ENCODE results near the gene MMEL1.
"Not testable (repeated sequence)": the region's sequence is repeated elsewhere in the genome, so short reads cannot be mapped to it uniquely, and the experiment has no call there.

Gene MMEL1

GRCh38 chr1:2587071-2587859, 45.6 kb downstream of the MMEL1 start:
- ATAC-seq (replicated peaks; ENCODE audit: extremely low read depth, poor library complexity, severe bottlenecking), result no peak
- Mint-ChIP-seq H3K4me3 (peak overlapping the region; percentile 77), H3K27me3 (no peaks in the 10 kb centered on the region), H3K9me3 (no peaks in the 10 kb centered on the region), H3K4me1 (peaks cover 24% of the 10 kb centered on the region), H3K36me3 (ENCODE audit: insufficient read depth) (peaks cover 10% of the 10 kb centered on the region), H3K27ac (ENCODE audit: low read depth) (no peak overlapping the region)
- peak in 1 of 2 donors; percentile 26 for DNase-seq (ENCODE audit: low spot score in 2 of 2)

- Mint-ChIP-seq H3K4me1 (peaks cover 28% of the 10 kb centered on the region), H3K36me3 (ENCODE audit: insufficient read depth) (peaks cover 10% of the 10 kb centered on the region), H3K27me3 (no peaks in the 10 kb centered on the region), H3K27ac (ENCODE audit: low read depth) (peak within 1 kb of the TSS; percentile 95), H3K4me3 (peak within 1 kb of the TSS; percentile 77), H3K9me3 (no peaks in the 10 kb centered on the region)
- ATAC-seq (replicated peaks; ENCODE audit: extremely low read depth, poor library complexity, severe bottlenecking), result peak; percentile 67
- peak; percentile 93 to 96 for DNase-seq (ENCODE audit: low spot score in 2 of 2)
Observed at GRCh38 chr1:2586154-2587070, 46.4 kb downstream of the MMEL1 start, which contains the start of gene PRXL2B. Gene PRXL2B (plus strand): TSS chr1:2586777. CDS start chr1:2586886, 109 bp downstream.

DNA sequence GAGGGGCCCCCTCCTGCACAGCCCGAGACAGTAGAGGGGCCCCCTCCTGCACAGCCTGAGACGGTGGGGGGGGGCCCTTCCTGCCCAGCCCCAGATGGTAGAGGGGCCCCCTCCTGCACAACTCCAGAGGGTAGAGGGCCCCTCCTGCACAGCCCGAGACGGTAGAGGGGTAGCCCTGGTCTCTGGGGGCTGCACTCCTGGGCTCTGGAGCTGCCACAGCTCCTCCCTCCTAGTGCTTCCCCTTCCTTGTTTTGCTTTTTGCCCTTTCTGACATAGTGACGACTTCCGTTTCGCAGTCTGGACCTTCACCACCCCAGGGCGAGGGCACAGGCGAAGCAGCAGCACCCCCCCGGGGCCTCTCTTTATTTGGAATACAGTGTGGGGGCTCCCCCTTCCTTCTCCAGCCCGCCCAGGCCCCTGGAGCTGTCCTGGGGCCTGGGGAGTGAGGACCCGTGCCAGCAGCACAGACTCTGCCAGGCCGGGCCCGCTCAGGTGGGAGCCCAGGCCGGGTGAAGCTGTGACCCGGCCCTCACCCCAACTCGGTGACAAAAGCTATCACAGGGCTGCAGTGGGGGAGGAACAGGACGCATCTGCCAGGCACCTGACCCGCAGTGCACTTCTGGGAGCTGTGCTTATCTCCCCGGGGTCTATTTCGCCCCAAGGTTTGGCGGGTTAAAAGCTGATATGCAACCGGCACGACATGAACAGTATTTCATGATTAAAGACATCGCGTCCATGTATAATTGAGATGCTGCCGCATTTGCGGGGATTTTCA, 47.3 kb downstream of the MMEL1 start:
- DNase-seq (ENCODE audit: low spot score in 2 of 2), result peak; percentile 61 to 73
- H3K4me3 Mint-ChIP-seq, result peak overlapping the region; percentile 77
- H3K9me3 Mint-ChIP-seq, result no peaks in the 10 kb centered on the region
- ATAC-seq (replicated peaks; ENCODE audit: extremely low read depth, poor library complexity, severe bottlenecking), result peak; percentile 66
- H3K4me1 Mint-ChIP-seq, result peaks cover 29% of the 10 kb centered on the region
- peak overlapping the region; percentile 95 for H3K27ac Mint-ChIP-seq (ENCODE audit: low read depth)
- H3K27me3 Mint-ChIP-seq, result no peaks in the 10 kb centered on the region
- H3K36me3 Mint-ChIP-seq (ENCODE audit: insufficient read depth), result peaks cover 11% of the 10 kb centered on the region

DNA sequence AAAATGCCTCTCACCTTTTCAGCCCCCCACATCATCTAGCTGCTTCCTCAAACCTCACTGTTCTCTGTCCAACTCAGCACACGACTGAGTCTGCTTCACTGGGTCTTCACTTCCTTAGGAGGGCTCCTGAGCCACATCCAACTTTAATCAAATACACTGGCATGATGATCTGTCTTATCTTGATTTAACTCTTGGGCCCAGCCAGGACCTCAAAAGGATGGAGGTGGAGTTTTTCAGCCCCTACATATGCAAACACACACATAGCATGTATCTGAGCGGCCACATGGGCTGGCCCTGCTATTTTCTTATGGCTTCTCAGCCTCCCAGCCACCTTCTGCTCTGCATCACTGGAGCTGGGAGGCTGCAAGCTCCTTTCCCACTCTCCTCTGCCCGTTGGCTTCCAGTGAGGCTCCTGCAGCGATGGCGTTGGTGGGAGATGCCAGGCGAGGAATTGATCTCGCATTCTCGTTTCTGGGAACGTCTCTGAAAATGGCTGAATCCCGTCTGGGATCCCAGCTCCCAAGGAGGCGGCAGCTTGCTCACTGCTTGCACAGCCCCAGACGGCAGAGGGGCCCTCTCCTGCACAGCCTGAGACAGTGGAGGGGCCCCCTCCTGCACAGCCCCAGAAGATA, 48.0 kb downstream of the MMEL1 start:
- H3K4me3 Mint-ChIP-seq, result peak overlapping the region; percentile 77
- peaks cover 11% of the 10 kb centered on the region for H3K36me3 Mint-ChIP-seq (ENCODE audit: insufficient read depth)
- no peaks in the 10 kb centered on the region for H3K27me3 Mint-ChIP-seq
- H3K9me3 Mint-ChIP-seq, result no peaks in the 10 kb centered on the region
- H3K27ac Mint-ChIP-seq (ENCODE audit: low read depth), result peak overlapping the region; percentile 95
- no peak for DNase-seq (ENCODE audit: low spot score in 2 of 2)
- ATAC-seq (replicated peaks; ENCODE audit: extremely low read depth, poor library complexity, severe bottlenecking), result no peak
- H3K4me1 Mint-ChIP-seq, result peaks cover 32% of the 10 kb centered on the region

DNA sequence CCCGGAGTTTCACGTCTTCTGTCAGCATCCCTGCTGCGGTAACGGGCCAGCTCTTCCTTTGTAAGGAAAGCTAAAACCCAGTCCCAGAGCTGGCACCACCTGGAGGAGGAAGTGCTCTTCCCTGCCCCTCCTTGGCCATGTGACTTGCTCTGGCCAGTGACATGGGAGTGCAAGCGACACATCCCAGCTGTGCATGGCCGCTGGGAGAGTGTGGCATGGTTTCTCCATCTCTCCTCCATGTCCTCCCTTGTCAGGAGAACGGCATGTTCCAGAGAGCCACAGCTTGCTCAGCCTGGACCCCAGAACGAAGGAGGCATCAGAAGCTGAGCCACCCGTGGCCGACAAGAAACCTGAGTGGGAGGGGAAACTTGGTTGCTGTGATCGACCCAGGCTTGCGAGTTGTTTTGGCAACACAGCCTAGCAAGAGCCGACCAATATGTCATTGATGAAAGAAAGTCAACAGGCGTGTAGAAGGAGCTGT, 48.9 kb downstream of the MMEL1 start:
- Mint-ChIP-seq H3K27me3 (no peaks in the 10 kb centered on the region), H3K36me3 (ENCODE audit: insufficient read depth) (peaks cover 8% of the 10 kb centered on the region), H3K4me3 (peak overlapping the region; percentile 77), H3K27ac (ENCODE audit: low read depth) (peak overlapping the region; percentile 95), H3K4me1 (peaks cover 40% of the 10 kb centered on the region), H3K9me3 (no peaks in the 10 kb centered on the region)
- DNase-seq (ENCODE audit: low spot score in 2 of 2) (no peak), ATAC-seq (replicated peaks; ENCODE audit: extremely low read depth, poor library complexity, severe bottlenecking) (no peak)

- Mint-ChIP-seq H3K4me3 (no peak overlapping the region), H3K4me1 (peaks cover 45% of the 10 kb centered on the region), H3K36me3 (ENCODE audit: insufficient read depth) (peaks cover 8% of the 10 kb centered on the region), H3K27ac (ENCODE audit: low read depth) (peak overlapping the region; percentile 95), H3K9me3 (no peaks in the 10 kb centered on the region), H3K27me3 (no peaks in the 10 kb centered on the region)
- no peak for ATAC-seq (replicated peaks; ENCODE audit: extremely low read depth, poor library complexity, severe bottlenecking)
- DNase-seq (ENCODE audit: low spot score in 2 of 2), result no peak
Observed at GRCh38 chr1:2583331-2583791, 49.5 kb downstream of the MMEL1 start.

DNA sequence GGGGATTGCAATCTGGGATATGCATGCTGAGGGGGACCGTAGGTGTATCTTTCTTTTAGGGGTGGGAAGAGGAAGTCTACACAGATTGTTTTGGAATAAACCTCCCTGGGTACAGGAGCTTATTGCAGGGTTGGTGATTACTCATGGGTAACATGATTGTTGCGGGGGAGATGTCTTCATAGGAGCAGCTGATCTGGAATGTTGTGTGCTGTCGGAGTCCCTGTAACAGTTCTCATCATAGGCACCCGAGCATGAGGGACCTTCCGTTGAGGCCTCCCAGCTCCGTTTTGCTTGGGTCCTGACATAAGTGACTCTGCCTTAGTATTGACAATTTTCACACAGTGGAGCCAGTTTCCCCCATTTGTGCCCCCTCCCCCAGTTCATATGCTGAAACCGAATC, 50.4 kb downstream of the MMEL1 start:
- H3K27me3 Mint-ChIP-seq, result no peaks in the 10 kb centered on the region
- H3K36me3 Mint-ChIP-seq (ENCODE audit: insufficient read depth), result peaks cover 9% of the 10 kb centered on the region
- peak overlapping the region; percentile 60 for H3K27ac Mint-ChIP-seq (ENCODE audit: low read depth)
- H3K4me3 Mint-ChIP-seq, result no peak overlapping the region
- ATAC-seq (replicated peaks; ENCODE audit: extremely low read depth, poor library complexity, severe bottlenecking) (no peak), DNase-seq (ENCODE audit: low spot score in 2 of 2) (no peak)
- peaks cover 48% of the 10 kb centered on the region for H3K4me1 Mint-ChIP-seq
- H3K9me3 Mint-ChIP-seq, result no peaks in the 10 kb centered on the region

DNA sequence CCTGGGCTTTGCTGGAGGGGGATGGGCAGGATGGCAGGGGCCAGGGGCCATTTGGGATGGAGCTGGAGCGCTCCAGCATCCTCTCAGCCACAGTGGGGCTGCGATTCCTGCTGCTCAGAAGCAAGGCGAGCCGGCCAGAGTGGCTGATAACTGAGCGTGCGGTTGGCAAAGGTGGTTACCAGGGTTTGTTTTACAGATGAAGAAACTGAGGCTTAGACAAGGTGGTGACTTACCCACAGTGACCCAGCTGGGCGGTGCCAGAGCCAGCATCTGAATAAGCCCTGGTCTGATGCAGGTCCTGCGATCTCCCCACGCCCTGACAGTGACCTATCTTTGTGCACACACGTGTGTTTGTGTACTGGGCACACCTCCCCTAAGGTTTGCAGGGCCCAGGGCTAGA, 52.1 kb downstream of the MMEL1 start:
- H3K4me1 Mint-ChIP-seq, result peaks cover 41% of the 10 kb centered on the region
- no peak overlapping the region for H3K27ac Mint-ChIP-seq (ENCODE audit: low read depth)
- H3K27me3 Mint-ChIP-seq, result no peaks in the 10 kb centered on the region
- no peak for DNase-seq (ENCODE audit: low spot score in 2 of 2)
- no peak overlapping the region for H3K4me3 Mint-ChIP-seq
- H3K36me3 Mint-ChIP-seq (ENCODE audit: insufficient read depth), result peaks cover 9% of the 10 kb centered on the region
- no peaks in the 10 kb centered on the region for H3K9me3 Mint-ChIP-seq
- ATAC-seq (replicated peaks; ENCODE audit: extremely low read depth, poor library complexity, severe bottlenecking), result no peak

DNA sequence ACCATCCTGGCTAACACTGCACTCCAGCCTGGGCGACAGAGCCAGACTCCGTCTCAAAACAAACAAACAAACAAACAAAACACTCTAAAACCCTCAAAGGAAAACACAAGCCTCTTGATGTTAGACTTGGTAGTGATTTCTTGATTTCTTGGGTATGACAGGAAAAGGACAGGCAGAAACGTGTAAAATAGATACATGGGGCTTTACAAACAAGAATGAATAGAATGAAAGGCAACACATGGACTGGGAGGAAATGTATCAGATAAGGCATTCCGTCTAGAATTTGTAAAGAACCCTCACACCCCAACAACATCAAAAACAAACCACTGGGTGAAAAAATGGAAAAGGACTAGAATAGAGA, 54.1 kb downstream of the MMEL1 start:
- Mint-ChIP-seq H3K9me3 (peaks cover 3% of the 10 kb centered on the region), H3K4me3 (peak overlapping the region; percentile 71), H3K27ac (ENCODE audit: low read depth) (peak overlapping the region; percentile 99), H3K4me1 (peaks cover 32% of the 10 kb centered on the region), H3K36me3 (ENCODE audit: insufficient read depth) (peaks cover 9% of the 10 kb centered on the region), H3K27me3 (no peaks in the 10 kb centered on the region)
- DNase-seq (ENCODE audit: low spot score in 2 of 2), result no peak
- ATAC-seq (replicated peaks; ENCODE audit: extremely low read depth, poor library complexity, severe bottlenecking), result no peak

GRCh38 chr1:2577565-2578075, 55.2 kb downstream of the MMEL1 start:
- Mint-ChIP-seq H3K9me3 (peaks cover 13% of the 10 kb centered on the region), H3K27ac (ENCODE audit: low read depth) (peak overlapping the region; percentile 99), H3K4me1 (peaks cover 34% of the 10 kb centered on the region), H3K4me3 (peak overlapping the region; percentile 71)
- not testable (repeated sequence) for DNase-seq (ENCODE audit: low spot score in 2 of 2); H3K27me3 Mint-ChIP-seq; H3K36me3 Mint-ChIP-seq (ENCODE audit: insufficient read depth)
- ATAC-seq (replicated peaks; ENCODE audit: extremely low read depth, poor library complexity, severe bottlenecking), result peak; percentile 39

DNA sequence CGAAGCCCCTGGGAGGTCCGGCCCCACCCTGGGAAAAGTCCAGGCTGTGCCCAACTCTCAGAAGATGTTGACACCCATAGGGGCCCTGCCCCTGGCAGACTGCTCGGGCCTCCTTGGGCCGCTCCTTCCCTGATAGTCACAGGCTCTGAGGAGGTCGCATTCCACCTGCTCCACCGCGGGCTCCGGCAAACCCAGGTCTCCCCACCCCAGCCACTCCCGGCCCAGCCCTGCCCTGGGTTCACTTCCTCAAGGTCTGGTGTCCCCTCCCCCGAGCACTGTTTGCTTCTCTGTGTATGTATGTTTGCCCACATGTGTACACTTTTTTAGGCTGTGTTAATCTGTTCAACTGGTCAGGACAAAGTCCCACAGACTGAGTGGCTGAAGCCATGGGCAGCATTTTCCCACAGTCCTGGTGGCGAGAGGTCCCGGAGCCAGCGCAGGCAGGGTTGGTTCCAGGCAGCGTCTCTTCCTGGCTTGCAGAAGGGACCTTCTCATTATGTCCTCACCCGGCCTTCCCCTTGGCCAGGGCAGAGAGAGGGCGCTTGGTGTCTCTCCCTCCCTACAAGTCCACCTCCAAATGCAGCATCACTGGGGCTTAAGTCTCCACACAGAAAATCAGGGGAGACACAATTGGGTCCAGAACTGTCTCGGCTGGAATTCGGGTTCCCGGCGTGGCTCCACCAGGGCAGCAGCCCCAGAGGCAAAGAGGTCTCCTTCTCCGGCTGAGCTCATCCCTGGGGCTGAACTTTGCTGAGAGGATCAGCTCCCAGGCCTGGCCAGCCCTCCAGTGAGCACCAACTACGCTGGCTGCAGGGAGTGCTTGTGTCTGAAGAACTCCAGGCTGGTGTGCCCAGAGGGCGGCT, 56.8 kb downstream of the MMEL1 start:
- ATAC-seq (replicated peaks; ENCODE audit: extremely low read depth, poor library complexity, severe bottlenecking) (no peak), DNase-seq (ENCODE audit: low spot score in 2 of 2) (no peak)
- H3K9me3 Mint-ChIP-seq, result peaks cover 13% of the 10 kb centered on the region
- H3K27ac Mint-ChIP-seq (ENCODE audit: low read depth), result no peak overlapping the region
- H3K4me1 Mint-ChIP-seq, result peaks cover 29% of the 10 kb centered on the region
- H3K27me3 Mint-ChIP-seq, result no peaks in the 10 kb centered on the region
- peaks cover 9% of the 10 kb centered on the region for H3K36me3 Mint-ChIP-seq (ENCODE audit: insufficient read depth)
- H3K4me3 Mint-ChIP-seq, result no peak overlapping the region
